ENCODE measurements around the gene DGKG.

Gene DGKG

GRCh38 chr3:186340204-186340603 is 21.8 kb downstream of the DGKG start:
- no peak for DNase-seq (ENCODE audit: low read depth)
- no peak overlapping the region for H3K4me3 ChIP-seq (ENCODE audit: low read depth, low read length)
- TF ChIP-seq, protein P1, sequence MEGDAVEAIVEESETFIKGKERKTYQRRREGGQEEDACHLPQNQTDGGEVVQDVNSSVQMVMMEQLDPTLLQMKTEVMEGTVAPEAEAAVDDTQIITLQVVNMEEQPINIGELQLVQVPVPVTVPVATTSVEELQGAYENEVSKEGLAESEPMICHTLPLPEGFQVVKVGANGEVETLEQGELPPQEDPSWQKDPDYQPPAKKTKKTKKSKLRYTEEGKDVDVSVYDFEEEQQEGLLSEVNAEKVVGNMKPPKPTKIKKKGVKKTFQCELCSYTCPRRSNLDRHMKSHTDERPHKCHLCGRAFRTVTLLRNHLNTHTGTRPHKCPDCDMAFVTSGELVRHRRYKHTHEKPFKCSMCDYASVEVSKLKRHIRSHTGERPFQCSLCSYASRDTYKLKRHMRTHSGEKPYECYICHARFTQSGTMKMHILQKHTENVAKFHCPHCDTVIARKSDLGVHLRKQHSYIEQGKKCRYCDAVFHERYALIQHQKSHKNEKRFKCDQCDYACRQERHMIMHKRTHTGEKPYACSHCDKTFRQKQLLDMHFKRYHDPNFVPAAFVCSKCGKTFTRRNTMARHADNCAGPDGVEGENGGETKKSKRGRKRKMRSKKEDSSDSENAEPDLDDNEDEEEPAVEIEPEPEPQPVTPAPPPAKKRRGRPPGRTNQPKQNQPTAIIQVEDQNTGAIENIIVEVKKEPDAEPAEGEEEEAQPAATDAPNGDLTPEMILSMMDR (IDR thresholded peaks at IDR 0.05; ENCODE audit: low read depth, low read length, missing control alignments): no peak

GRCh38 chr3:186339180-186339918 is 22.7 kb downstream of the DGKG start:
- TF ChIP-seq, protein P1 (IDR thresholded peaks at IDR 0.05; ENCODE audit: low read depth, low read length, missing control alignments): no peak
- in situ Hi-C loops (cut with HindIII; ENCODE audit: low sequenced_read_pairs): no loop called here
- no peak overlapping the region for H3K4me3 ChIP-seq (ENCODE audit: low read depth, low read length)
- DNase-seq (ENCODE audit: low read depth): no peak

More at GRCh38 chr3:186340204-186340603, 21.8 kb downstream of the DGKG start:
- in situ Hi-C loops (cut with HindIII; ENCODE audit: low sequenced_read_pairs): no loop called here

GRCh38 chr3:186333256-186333655 is 28.8 kb downstream of the DGKG start:
- no peak for DNase-seq (ENCODE audit: low read depth)
- TF ChIP-seq, protein P1 (IDR thresholded peaks at IDR 0.05; ENCODE audit: low read depth, low read length, missing control alignments): no peak
- H3K4me3 ChIP-seq (ENCODE audit: low read depth, low read length): no peak overlapping the region
- in situ Hi-C loops (cut with HindIII; ENCODE audit: low sequenced_read_pairs): no loop called here

DNA sequence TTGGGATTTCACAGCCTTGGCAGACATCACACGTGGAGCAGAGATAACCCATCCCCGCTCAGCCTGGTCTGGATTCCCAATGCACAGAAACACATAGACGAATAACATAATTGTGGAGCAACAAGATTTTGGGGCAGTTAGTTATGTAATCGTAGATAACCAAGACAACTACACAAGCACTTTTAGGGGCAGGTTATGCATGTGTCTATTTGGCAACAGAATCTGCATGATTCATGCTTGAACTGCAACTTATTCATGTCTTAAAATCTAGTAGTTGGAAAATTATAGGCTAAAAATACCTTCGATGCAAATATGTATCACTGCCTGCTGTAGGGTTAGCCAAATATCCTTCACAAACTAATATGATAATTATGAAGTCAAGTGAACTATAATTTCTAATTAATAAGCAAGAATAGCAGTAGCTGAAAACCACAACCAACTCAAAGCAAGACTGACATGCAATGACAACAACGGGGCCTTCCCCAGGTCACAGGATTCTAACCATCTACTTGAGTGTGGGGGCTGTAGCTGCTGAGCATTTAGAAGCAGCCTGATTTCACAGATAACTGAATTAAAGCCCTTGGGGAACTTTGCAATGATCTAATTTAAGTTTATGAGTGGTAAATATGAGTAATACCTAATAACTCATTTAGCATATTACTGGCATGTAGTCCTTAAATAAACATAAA is 31.1 kb downstream of the DGKG start:
- TF ChIP-seq, protein P1 (IDR thresholded peaks at IDR 0.05; ENCODE audit: low read depth, low read length, missing control alignments): no peak
- no peak for DNase-seq (ENCODE audit: low read depth)
- in situ Hi-C loops (cut with HindIII; ENCODE audit: low sequenced_read_pairs): no loop called here
- no peak overlapping the region for H3K4me3 ChIP-seq (ENCODE audit: low read depth, low read length)

- in situ Hi-C loops (cut with HindIII; ENCODE audit: low sequenced_read_pairs): no loop called here
- TF ChIP-seq, protein P1 (IDR thresholded peaks at IDR 0.05; ENCODE audit: low read depth, low read length, missing control alignments): no peak
- DNase-seq (ENCODE audit: low read depth): no peak
- H3K4me3 ChIP-seq (ENCODE audit: low read depth, low read length): no peak overlapping the region
Observed at GRCh38 chr3:186329589-186329988, 32.4 kb downstream of the DGKG start.

- in situ Hi-C loops (cut with HindIII; ENCODE audit: low sequenced_read_pairs): no loop called here
- no peak overlapping the region for H3K4me3 ChIP-seq (ENCODE audit: low read depth, low read length)
- no peak for DNase-seq (ENCODE audit: low read depth)
- TF ChIP-seq, protein P1 (IDR thresholded peaks at IDR 0.05; ENCODE audit: low read depth, low read length, missing control alignments): no peak
Observed at GRCh38 chr3:186327912-186328487, 34.0 kb downstream of the DGKG start.

All from astrocyte of the cerebellum (primary cell).